Fibroblast of pulmonary artery (primary cell): ENCODE data around the gene ATF4.

Source experiments
- DNase-seq: peaks from one replicate; pipeline ENCODE4 v3.0.0-alpha.2; 2010; ENCODE audit warnings: low read depth
- H3K4me3 ChIP-seq: replicated peaks from 2 replicates; pipeline ENCODE4 v1.5.1; 2011; ENCODE audit warnings: low read depth, mild to moderate bottlenecking, control low read depth, low read length, moderate library complexity
- CTCF ChIP-seq: IDR thresholded peaks from 2 replicates; pipeline ENCODE4 v1.5.1; 2011; ENCODE audit warnings: mild to moderate bottlenecking, control low read depth, low read length, inconsistent platforms; ENCODE audit errors: missing control alignments

ATF4 gene

GRCh38 chr22:39571538-39571937, 51.2 kb downstream of the ATF4 start:
- DNase-seq: no peak
- no peak overlapping the region for H3K4me3 ChIP-seq
- TF ChIP-seq CTCF: no peak
